HS-27A (cell line): ENCODE data around the gene MAX.

ENCODE experiments used
- DNase-seq: peaks from one replicate; pipeline ENCODE4 v3.0.0-alpha.2; 2012; ENCODE audit warnings: low read depth, missing footprints

The MAX gene, protein sequence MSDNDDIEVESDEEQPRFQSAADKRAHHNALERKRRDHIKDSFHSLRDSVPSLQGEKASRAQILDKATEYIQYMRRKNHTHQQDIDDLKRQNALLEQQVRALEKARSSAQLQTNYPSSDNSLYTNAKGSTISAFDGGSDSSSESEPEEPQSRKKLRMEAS

GRCh38 chr14:65102441-65103149, at the start of gene MAX:
MAX (minus strand) TSS chr14:65102517; CDS start chr14:65102339, 178 bp downstream.
- peak; percentile 92 for DNase-seq

DNA sequence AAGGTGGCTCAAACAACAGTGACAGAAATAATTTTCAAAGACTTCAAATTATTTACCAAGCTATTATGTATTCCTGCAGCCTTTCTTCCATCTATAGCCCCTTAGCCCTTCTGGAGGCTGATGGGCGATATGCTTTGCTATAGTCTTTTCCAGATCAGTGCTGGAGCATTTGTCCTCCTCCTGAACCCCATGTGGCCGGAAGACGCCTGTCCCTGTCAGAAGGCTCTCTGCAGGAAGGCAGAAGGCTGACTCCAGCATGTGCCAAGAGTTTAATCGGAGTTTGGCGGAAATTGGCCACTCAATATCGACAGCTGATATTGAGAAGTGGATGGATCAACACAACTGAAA, 49.3 kb upstream of the MAX start:
- no peak for DNase-seq

- no peak for DNase-seq
Measured at GRCh38 chr14:65150898-65151608, 48.7 kb upstream of the MAX start.

DNA sequence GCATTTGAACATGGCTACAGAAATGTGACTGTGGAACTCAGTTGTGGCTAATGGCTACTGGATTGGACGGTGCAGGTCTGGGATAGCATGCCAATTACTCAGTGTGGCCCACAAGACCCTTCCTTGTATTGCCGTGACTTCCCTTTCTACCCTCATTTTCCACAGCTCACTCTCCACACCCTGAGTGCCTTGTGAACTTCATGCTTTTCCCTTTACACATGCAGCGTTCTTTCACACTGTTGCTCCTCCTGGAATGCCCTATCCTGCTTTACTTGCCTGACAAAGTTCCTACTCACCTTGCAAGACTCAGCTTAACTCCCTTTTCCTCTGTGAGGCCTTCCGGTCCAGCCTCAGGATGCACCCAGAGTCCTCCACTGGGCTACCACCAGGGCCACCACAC, 46.8 kb upstream of the MAX start:
- DNase-seq, result no peak

- no peak for DNase-seq
Measured at GRCh38 chr14:65144170-65144569, 41.9 kb upstream of the MAX start.

- no peak for DNase-seq
Measured at GRCh38 chr14:65142914-65143625, 40.8 kb upstream of the MAX start.

GRCh38 chr14:65142429-65142828, 40.1 kb upstream of the MAX start:
- DNase-seq, result no peak

DNA sequence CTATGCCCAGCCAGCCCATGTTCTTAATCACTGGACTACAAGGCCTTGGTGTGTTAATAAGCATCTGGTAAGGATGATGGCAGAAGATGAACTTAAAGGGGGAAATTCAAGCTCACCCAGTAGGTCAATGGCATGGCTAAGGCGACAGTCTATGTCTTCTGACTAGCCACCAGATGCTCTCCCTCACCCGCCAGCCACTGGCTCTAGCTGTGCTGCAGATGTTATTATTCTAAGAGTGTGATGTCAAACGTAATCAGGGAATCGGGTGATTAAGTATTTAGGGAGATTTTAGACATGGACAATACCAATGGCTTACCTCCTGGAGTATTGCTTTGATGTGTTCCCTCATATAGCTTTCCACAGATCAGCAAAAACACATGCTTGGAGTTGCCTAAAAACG, 39.2 kb upstream of the MAX start:
- no peak for DNase-seq

GRCh38 chr14:65137648-65138307, 35.5 kb upstream of the MAX start:
- DNase-seq, result no peak

- no peak for DNase-seq
Measured at GRCh38 chr14:65134651-65135579, 32.6 kb upstream of the MAX start.

DNA sequence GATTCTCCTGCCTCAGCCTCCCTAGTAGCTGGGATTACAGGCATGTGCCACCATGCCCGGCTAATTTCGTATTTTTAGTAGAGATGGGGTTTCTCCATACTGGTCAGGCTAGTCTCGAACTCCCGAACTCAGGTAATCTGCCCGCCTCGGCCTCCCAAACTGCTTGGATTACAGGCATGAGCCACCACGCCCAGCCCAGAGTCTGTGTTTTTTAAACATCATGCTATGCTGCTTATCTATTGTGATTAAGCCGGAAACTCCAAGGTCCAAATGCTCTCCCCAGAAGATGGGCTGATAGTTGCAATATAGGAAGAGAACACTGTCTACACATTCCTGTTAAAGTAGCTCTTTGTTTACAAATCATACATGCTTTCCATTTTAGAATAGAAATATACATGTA, 30.5 kb upstream of the MAX start:
- DNase-seq, result no peak

GRCh38 chr14:65131301-65131701, 29.0 kb upstream of the MAX start:
- DNase-seq, result peak; percentile 48

DNA sequence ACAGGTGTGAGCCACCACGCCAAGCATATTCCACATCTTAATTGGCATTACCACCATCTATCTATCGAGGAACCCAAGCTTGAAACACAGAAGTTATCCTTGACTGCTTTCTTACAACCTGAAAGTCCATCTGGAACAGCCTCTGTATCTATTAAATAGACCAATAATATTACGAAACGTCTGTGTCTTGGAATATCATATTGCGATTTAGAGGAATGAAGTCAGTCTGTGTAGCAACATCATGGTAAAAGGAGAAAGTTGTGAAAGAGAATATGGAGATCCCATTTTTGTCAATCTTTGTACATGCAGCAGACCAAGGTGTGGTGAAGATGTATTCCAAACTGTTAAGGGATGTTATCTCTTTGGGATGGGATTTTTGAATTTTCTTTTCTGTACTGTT, 25.8 kb upstream of the MAX start:
- DNase-seq, result no peak

- no peak for DNase-seq
Measured at GRCh38 chr14:65117769-65118745, 15.7 kb upstream of the MAX start.

DNA sequence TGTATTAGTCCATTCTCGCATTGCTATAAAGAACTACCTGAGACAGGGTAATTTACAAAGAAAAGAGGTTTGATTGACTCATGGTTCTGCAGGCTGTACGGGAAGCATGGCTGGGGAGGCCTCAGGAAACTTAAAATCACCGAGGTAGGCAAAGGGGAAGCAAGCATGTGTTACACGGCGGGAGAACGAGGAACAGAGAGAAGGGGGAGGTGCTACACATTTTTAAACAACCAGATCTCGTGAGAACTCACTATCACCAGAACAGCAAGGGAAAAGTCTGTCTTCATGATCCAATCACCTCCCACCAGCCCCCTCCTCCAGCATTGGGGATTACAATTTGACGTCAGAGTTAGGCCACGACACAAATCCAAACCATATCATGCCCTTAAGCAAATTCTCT, 13.3 kb upstream of the MAX start:
- DNase-seq, result no peak

DNA sequence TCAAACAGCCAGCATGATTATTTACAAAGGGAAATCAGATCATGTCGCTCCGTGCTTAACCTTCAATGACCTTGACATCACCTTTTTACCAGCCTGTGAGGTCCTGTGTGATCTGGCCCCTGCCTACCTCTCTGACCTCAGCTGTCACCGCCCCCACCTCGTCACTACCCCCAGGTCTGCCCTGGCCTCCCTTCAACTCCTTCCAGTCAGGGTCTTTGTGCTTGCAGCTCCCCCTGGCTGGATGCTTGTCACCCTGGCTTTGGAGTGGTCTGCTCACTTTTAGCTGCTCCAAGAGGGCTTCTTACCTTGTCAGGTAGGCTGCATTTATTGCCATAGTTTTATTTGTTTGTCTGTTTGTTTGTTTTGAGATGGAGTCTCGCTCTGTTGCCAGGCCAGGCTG, 8.2 kb upstream of the MAX start:
- no peak for DNase-seq

DNA sequence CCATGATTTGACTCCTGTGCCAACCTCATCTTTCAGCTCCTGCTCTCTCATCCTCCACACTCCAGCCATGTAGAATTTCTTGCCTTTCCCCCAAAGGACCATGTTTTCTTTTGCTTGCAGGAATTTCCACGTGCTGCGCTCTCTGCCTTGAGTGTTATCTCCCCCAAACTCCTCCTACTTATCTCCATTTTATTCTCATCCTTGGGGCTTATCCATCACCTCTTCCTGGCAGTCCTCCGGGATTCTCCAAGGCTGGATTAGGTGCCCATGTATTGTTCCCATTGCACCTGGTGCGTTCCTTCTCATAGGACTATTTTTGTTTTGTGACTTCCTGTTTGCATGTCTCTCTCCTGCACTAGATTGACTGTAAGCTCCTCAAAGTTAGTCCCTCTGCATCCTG, 7.0 kb upstream of the MAX start:
- DNase-seq, result no peak

DNA sequence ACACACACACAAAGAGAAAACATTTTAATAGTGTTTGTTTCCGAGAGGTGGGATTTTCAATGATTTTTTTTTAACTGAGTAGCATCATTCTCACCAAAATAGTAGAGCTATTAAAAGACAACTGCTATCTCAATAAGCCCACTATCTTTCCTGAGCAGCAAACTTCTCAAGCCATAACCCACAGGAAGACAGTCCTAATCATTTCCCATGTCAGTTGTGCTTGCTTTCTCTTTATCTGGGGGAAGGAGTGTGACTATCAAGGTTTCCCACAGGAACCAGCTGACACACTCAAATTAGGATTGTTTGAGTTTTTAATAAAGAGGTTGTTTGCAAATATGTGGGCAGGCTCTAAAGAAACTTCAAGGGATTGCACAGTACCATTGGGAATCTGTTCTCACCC, 4.9 kb upstream of the MAX start:
- no peak for DNase-seq

- no peak for DNase-seq
Measured at GRCh38 chr14:65106736-65107135, 4.4 kb upstream of the MAX start.

DNA sequence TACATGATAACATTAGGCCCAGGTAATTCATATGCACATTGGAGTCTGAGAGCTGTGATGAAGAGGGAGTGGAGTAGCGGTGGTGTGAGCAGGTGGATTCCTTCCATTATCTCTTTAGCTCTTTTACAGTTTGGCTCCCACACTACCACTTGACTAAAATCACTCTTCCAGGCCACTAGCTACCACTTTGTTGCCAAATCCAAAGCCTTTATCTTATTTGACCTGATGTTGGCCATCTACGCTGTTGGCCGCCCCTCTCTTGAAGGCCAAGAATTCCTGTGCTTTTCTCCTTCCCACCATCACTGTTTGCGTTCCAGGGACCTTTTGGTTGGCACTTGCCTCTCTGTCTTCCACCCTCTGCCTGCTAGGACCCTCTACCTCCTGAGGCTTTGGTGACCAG, 4.0 kb upstream of the MAX start:
- DNase-seq, result no peak
